K562 (cell line): ENCODE data around the gene SKP2. TPM values are rescaled to one million over a fixed set of nuclear protein-coding genes. Genes with fewer than 3 reads are reported as not detected.
A peak's percentile ranks its signal among the peaks of the same experiment; 100 is the strongest.

ENCODE experiments used
- ATAC-seq: fragments of 200-7000 bp; cut with Tn5 transposase; 3 replicates; pipeline ENCODE4 v1.9.1; 2020; ENCODE audit warnings: moderate library complexity
- BruUV-seq: library from RNA; stranded (reverse); fragments of 400-500 nt; replicated peaks from 2 replicates; lab custom pipeline; 2021; lab: Mats Ljungman, UMichigan
- CTCF ChIA-PET: fragments of 300-600 bp; formaldehyde crosslinking; extraction: SDS; loops from one replicate; lab custom pipeline; 2021; ENCODE audit warnings: low intra/inter-chr PET ratio; lab: Yijun Ruan, JAX
- POLR2A ChIA-PET: fragments of 300-600, 350-650 bp; sonication (Branson Sonifier 250); formaldehyde crosslinking; extraction: SDS; loops from one replicate; lab custom pipeline; 2021; ENCODE audit warnings: antibody characterized with exemption, inconsistent platforms; lab: Yijun Ruan, JAX
- DNase-seq, 4 experiments: peaks; one replicate each; pipeline versions ENCODE4 v3.0.0 to v3.0.0-alpha.2; 2011 to 2018; ENCODE audit warnings: low spot score in 3 of 4, mixed read lengths in 3 of 4; ENCODE audit errors: extremely low read depth in 1 of 4
- FAIRE-seq: peaks from 2 replicates; lab custom pipeline; 2011; peaks lifted over from hg19 to GRCh38; lab: Jason Lieb, UNC
- H2AFZ ChIP-seq: 2 replicates; pipeline ENCODE4 v1.6.0; 2011; ENCODE audit warnings: low read depth, low read length, control low read depth, inconsistent platforms
- H3K27ac ChIP-seq: fragments of 200-600 bp; 3 replicates; pipeline ENCODE4 v1.8.0; 2011; ENCODE audit warnings: low read depth, mild to moderate bottlenecking, control low read depth, inconsistent platforms, low read length, moderate library complexity, mixed read lengths; ENCODE audit errors: extremely low read depth
- H3K27me3 ChIP-seq, 2 experiments: fragments of 300-600 bp in 1 of 2; 2 replicates in 1 of 2; 3 replicates in 1 of 2; pipeline versions ENCODE4 v1.6.0 to v1.8.0; 2011; ENCODE audit warnings: inconsistent platforms in 2 of 2, low read length in 2 of 2, mild to moderate bottlenecking in 1 of 2, mixed read lengths in 1 of 2, moderate library complexity in 1 of 2; ENCODE audit not compliant: control insufficient read depth in 2 of 2, insufficient read depth in 2 of 2
- H3K36me3 ChIP-seq: fragments of 300-600 bp; 3 replicates; pipeline ENCODE4 v1.8.0; 2011; ENCODE audit warnings: mild to moderate bottlenecking, low read length, inconsistent platforms; ENCODE audit not compliant: control insufficient read depth, insufficient read depth
- H3K4me1 ChIP-seq, 2 experiments: fragments of 200-600 bp in 1 of 2; replicated peaks in 1 of 2; 2 replicates in 1 of 2; 3 replicates in 1 of 2; pipeline versions ENCODE4 v1.5.1 to v1.8.0; 2011; ENCODE audit warnings: inconsistent platforms in 2 of 2, low read length in 2 of 2, mild to moderate bottlenecking in 1 of 2, mixed read lengths in 1 of 2, moderate library complexity in 1 of 2; ENCODE audit not compliant: control insufficient read depth in 2 of 2, insufficient read depth in 2 of 2
- H3K4me2 ChIP-seq: 2 replicates; pipeline ENCODE4 v1.6.1; 2011; ENCODE audit warnings: low read length, control low read depth, inconsistent platforms, mixed read lengths; ENCODE audit not compliant: insufficient read depth
- H3K4me3 ChIP-seq: fragments of 200-600 bp; sonication (generic), shearing (Covaris generic); 2 replicates; pipeline ENCODE4 v1.5.1; 2016; ENCODE audit warnings: control low read depth, inconsistent platforms
- H3K79me2 ChIP-seq: fragments of 200-600 bp; 3 replicates; pipeline ENCODE4 v1.8.0; 2011; ENCODE audit warnings: low read length, inconsistent platforms; ENCODE audit not compliant: control insufficient read depth, insufficient read depth
- H3K9ac ChIP-seq, 2 experiments: 2 replicates each; pipeline versions ENCODE4 v1.6.0 to v1.6.1; 2011; ENCODE audit warnings: low read depth in 2 of 2, low read length in 2 of 2, control low read depth in 1 of 2, inconsistent platforms in 1 of 2, mild to moderate bottlenecking in 1 of 2, mixed read lengths in 1 of 2; ENCODE audit not compliant: insufficient read depth in 1 of 2
- H3K9me1 ChIP-seq: one replicate; pipeline ENCODE4 v1.6.0; 2011; ENCODE audit warnings: inconsistent platforms, mild to moderate bottlenecking, low read length, moderate library complexity; ENCODE audit not compliant: control insufficient read depth, insufficient read depth
- H3K9me3 ChIP-seq: replicated peaks from 2 replicates; pipeline ENCODE4 v1.5.1; 2011; ENCODE audit warnings: low read depth, low read length, inconsistent platforms; ENCODE audit not compliant: control insufficient read depth, insufficient read depth
- H4K20me1 ChIP-seq: replicated peaks from 2 replicates; pipeline ENCODE4 v1.6.1; 2011; ENCODE audit warnings: low read length, inconsistent platforms, mixed read lengths; ENCODE audit not compliant: control insufficient read depth, insufficient read depth
- ADNP ChIP-seq: fragments of 200-800 bp; sonication (Bioruptor generic); IDR thresholded peaks from 2 replicates; pipeline ENCODE4 v1.6.1; 2016; ENCODE audit warnings: missing genetic modification characterization, missing compliant biosample characterization
- HCFC1 ChIP-seq: IDR thresholded peaks from 2 replicates; pipeline ENCODE4 v1.6.1; 2012; ENCODE audit warnings: low read depth, low read length, improper control_type of control experiment
- ZBTB33 ChIP-seq: sonication (generic); formaldehyde crosslinking; IDR thresholded peaks from 2 replicates; pipeline ENCODE4 v1.8.1; 2023; ENCODE audit warnings: mild to moderate bottlenecking, missing genetic modification reagents
- ZSCAN32 ChIP-seq: fragments of 450-650 bp; formaldehyde crosslinking; IDR thresholded peaks from 2 replicates; pipeline ENCODE4 v1.4.0; 2020; ENCODE audit warnings: mild to moderate bottlenecking, moderate library complexity
- WGBS: fragments of 100-300 bp; shearing (Covaris generic); methylation state at CpG from one replicate; pipeline ENCODE4 v1.1.6; 2016; ENCODE audit warnings: low coverage, mixed read lengths; ENCODE audit not compliant: insufficient coverage; ENCODE audit errors: missing lambda C conversion rate; 5-methylcytosine and 5-hydroxymethylcytosine counted together
- in situ Hi-C: fragments of 300-500 bp; cut with MboI; formaldehyde crosslinking; loops from 4 replicates; pipeline ENCODE4 v1.15.0; 2018; ENCODE audit warnings: inconsistent platforms, mixed read lengths
- intact Hi-C: fragments of 100-400 bp; cut with micrococcal nuclease; formaldehyde crosslinking; loops from 2 replicates; pipeline ENCODE4 v1.14.2; 2022
- polyA plus RNA-seq, 8 experiments: library from polyadenylated mRNA; depleted of rRNA in 4 of 8; stranded (reverse) in 5 of 8; unstranded in 3 of 8; fragments of >200 nt; fragmentation: Nextera tagmentation in 2 of 8; fragmentation: Illumina TruSeq in 1 of 8; extraction: Ambion mirVana in 2 of 8; extraction: Trizol in 1 of 8; gene quantifications; 2 replicates each; pipeline versions ENCODE4 v1.2.1 to v1.2.3, GENCODE V29; 2011 to 2014; ENCODE audit warnings: inconsistent platforms in 1 of 8, missing spikeins in 1 of 8
- total RNA-seq, 7 experiments: library from RNA; depleted of rRNA in 6 of 7; stranded (reverse); fragments of >200 nt in 6 of 7; fragmentation: Illumina TruSeq in 2 of 7; extraction: Trizol in 2 of 7; gene quantifications; 2 replicates each; pipeline versions ENCODE4 v1.2.1 to v1.2.3, GENCODE V29; 2011 to 2021; ENCODE audit warnings: low replicate concordance in 1 of 7

Gene SKP2
- total and polyA plus RNA-seq, 9 of the 15 experiments (the other 6 are each of a cell fraction or from before 2014, with no cell fraction given) = 30.0 to 97.5 (median 80.8) TPM

DNA sequence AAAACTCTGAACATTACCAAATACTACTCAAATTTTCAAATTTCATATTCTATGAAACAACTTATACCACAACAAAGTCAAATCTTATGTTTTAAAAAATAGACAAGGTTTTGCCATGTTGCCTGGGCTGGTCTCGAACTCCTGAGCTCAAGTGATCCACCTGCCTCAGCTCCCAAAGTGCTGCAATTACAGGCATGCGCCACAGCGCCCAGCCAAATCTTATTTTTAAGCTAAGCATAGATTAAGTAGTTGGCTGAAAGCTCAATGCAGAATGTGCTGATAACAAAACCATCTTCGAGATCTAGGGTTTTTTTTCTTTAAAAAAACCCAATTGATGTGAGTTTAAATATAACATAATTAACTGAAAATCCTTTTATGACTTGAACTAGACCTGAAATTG, 6.6 kb upstream of the SKP2 start:
- Histone ChIP-seq H3K79me2 (peaks cover 52% of the 10 kb centered on the region), H3K36me3 (peaks cover 28% of the 10 kb centered on the region; the same call in 2 of the 3 replicates), H4K20me1 (no peaks in the 10 kb centered on the region), H3K4me3 (no peak overlapping the region), H3K27me3 (no peaks in the 10 kb centered on the region), H3K9me3 (no peaks in the 10 kb centered on the region; the same call in 1 of the 2 replicates), H3K9me1 (no peaks in the 10 kb centered on the region), H3K4me2 (no peak overlapping the region), H2AFZ (no peak overlapping the region), H3K9ac (no peak overlapping the region), H3K27ac (no peak overlapping the region), H3K4me1 (peaks cover 0 to 5% of the 10 kb centered on the region in 2 experiments; a peak in 1 of 5 replicates)
- ChIA-PET CTCF (no interaction called here), POLR2A (interaction anchor here (1.0 kb wide), 1 partner anchor 55 kb away, joined by 3 read pairs; no protein-coding TSS in a partner anchor)
- FAIRE-seq = peak; percentile 64
- no TSS peak for BruUV-seq
- in situ Hi-C loops (no loop called here), intact Hi-C loops (no loop called here)
- ATAC-seq = 0 out of 3 replicates have a peak, but pooled peaks have one; percentile 24
- WGBS = 69% methylated on average over 4 of the region's 4 CpGs
- TF ChIP-seq HCFC1 = no peak
- TF ChIP-seq ZBTB33 (CRISPR knock-in tag) = peak; percentile 80; the same call in 1 of the 2 replicates
- TF ChIP-seq ADNP (tag) = 0 out of 2 replicates have a peak, but pooled peaks have one; percentile 10
- no peak for TF ChIP-seq ZSCAN32
- DNase-seq = no peak
